ENCODE measurements around the gene CDCP2. TPM values are rescaled to one million over a fixed set of nuclear protein-coding genes. Genes with fewer than 3 reads are reported as not detected.

CDCP2 gene
- total RNA-seq, 1 donor from 2014 or later: not detected

DNA sequence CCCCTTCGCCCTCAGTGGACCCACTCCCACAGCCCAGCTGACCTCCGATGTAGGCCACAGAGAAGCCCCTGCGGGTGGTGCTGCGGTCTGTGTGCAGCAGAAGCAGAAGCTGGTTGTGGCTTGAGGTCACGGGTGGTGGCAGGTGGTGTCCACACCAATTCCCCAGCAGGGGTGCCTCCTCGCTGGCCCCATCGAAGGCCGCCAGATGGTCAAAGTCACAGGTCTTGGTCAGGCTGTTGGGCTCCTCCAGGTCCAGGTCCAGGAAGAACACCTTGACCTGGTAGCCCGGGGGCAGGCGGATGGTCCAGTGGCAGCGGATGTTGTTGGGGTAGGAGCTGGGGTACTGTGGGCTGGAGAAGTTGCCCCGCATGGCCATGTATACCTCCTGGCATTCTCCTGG, 13.1 kb downstream of the CDCP2 start:
- no peak for DNase-seq (ENCODE audit: extremely low spot score, unreplicated experiment)
- no peak overlapping the region for H3K27ac Mint-ChIP-seq
- H3K4me3 Mint-ChIP-seq: no peak overlapping the region
- TF ChIP-seq, protein P1, sequence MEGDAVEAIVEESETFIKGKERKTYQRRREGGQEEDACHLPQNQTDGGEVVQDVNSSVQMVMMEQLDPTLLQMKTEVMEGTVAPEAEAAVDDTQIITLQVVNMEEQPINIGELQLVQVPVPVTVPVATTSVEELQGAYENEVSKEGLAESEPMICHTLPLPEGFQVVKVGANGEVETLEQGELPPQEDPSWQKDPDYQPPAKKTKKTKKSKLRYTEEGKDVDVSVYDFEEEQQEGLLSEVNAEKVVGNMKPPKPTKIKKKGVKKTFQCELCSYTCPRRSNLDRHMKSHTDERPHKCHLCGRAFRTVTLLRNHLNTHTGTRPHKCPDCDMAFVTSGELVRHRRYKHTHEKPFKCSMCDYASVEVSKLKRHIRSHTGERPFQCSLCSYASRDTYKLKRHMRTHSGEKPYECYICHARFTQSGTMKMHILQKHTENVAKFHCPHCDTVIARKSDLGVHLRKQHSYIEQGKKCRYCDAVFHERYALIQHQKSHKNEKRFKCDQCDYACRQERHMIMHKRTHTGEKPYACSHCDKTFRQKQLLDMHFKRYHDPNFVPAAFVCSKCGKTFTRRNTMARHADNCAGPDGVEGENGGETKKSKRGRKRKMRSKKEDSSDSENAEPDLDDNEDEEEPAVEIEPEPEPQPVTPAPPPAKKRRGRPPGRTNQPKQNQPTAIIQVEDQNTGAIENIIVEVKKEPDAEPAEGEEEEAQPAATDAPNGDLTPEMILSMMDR (conservative IDR thresholded peaks at IDR 0.05): no peak
- H3K36me3 Mint-ChIP-seq: no peaks in the 10 kb centered on the region
- no peaks in the 10 kb centered on the region for H3K9me3 Mint-ChIP-seq
- H3K4me1 Mint-ChIP-seq (ENCODE audit: unreplicated experiment): peaks cover 21% of the 10 kb centered on the region
- H3K27me3 Mint-ChIP-seq: no peaks in the 10 kb centered on the region

DNA sequence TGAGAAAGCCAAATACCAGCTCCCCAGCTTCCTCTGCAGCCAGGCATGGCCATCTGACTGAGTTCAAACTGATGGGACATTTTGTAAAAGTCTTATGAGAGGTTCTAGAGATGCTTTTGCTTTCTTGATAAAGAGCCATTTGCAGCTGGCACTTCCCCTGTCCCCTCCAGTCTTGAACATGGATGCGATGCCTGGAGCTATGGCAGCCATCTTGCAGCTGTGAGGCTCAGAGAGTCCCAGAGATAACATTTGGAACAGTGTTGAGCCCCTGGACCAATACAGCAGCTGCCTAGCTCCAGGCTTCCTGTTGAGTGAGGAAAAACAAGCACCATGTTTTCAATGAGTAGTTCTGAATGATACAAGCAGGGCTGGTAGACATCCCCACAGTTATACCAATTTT, 13.8 kb downstream of the CDCP2 start:
- no peak overlapping the region for H3K27ac Mint-ChIP-seq
- no peaks in the 10 kb centered on the region for H3K36me3 Mint-ChIP-seq
- no peaks in the 10 kb centered on the region for H3K27me3 Mint-ChIP-seq
- H3K4me3 Mint-ChIP-seq: no peak overlapping the region
- peaks cover 21% of the 10 kb centered on the region for H3K4me1 Mint-ChIP-seq (ENCODE audit: unreplicated experiment)
- DNase-seq (ENCODE audit: extremely low spot score, unreplicated experiment): no peak
- TF ChIP-seq, protein P1 (conservative IDR thresholded peaks at IDR 0.05): no peak
- no peaks in the 10 kb centered on the region for H3K9me3 Mint-ChIP-seq

DNA sequence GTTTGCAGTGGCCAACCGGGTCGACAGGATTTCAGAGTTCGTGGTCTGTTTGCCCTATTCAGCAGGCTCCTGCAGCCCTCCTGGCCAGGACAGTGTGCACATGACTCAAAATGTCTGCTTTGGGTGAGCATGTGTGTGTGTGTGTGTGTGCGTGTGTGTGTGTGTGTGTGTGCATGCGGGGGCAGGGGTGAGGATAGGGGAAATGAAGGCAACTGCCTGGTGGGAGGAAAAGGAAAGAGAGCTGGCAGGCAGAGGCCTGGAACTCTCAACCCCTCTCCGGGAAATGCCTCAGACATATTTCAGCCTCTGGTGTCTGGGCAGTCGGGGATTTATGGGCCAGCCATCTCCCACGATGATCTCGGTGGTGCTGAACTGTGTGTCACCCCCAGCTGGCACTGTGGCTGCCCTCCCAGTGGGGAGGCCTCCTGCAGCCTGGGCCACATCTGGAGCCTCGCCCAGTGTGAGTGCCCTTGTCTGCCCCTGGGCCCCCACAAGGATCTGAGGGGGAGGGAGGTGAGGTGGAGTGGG, 15.2 kb downstream of the CDCP2 start:
- H3K4me3 Mint-ChIP-seq: peak overlapping the region; percentile 23
- TF ChIP-seq, protein P1 (conservative IDR thresholded peaks at IDR 0.05): no peak
- H3K27ac Mint-ChIP-seq: peak overlapping the region; percentile 77
- DNase-seq (ENCODE audit: extremely low spot score, unreplicated experiment): no peak
- no peaks in the 10 kb centered on the region for H3K27me3 Mint-ChIP-seq
- no peaks in the 10 kb centered on the region for H3K36me3 Mint-ChIP-seq
- peaks cover 21% of the 10 kb centered on the region for H3K4me1 Mint-ChIP-seq (ENCODE audit: unreplicated experiment)
- H3K9me3 Mint-ChIP-seq: no peaks in the 10 kb centered on the region

DNA sequence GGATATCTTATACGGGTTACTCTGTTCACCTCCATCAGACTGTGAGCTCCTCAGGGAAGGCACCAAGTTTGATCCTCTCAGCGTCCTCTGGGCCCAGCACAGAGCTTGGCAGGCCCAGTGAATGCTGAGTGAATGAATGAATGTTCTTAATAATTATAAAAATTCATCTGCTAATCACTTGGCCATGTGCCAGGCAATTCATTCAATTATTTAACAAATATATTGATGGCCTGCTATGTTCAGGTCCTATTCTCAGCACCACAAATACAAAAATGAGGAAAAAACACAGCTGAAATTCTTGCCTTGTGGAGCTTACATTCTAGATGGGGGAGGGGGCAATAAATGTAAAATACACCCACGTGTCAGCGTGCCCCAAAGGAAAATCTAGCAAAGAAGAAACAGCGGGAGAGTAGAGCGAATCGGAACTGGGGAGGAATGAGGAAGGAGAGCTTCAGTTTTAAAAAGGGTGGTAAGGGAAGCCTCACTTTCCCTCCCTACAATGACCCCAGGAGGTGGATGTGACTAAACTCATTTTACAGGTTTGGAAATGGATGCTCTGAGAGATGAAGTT, 15.8 kb downstream of the CDCP2 start:
- no peaks in the 10 kb centered on the region for H3K27me3 Mint-ChIP-seq
- DNase-seq (ENCODE audit: extremely low spot score, unreplicated experiment): no peak
- H3K27ac Mint-ChIP-seq: peak overlapping the region; percentile 77
- H3K4me1 Mint-ChIP-seq (ENCODE audit: unreplicated experiment): peaks cover 21% of the 10 kb centered on the region
- H3K9me3 Mint-ChIP-seq: no peaks in the 10 kb centered on the region
- TF ChIP-seq, protein P1 (conservative IDR thresholded peaks at IDR 0.05): no peak
- H3K36me3 Mint-ChIP-seq: no peaks in the 10 kb centered on the region
- H3K4me3 Mint-ChIP-seq: peak overlapping the region; percentile 23

DNA sequence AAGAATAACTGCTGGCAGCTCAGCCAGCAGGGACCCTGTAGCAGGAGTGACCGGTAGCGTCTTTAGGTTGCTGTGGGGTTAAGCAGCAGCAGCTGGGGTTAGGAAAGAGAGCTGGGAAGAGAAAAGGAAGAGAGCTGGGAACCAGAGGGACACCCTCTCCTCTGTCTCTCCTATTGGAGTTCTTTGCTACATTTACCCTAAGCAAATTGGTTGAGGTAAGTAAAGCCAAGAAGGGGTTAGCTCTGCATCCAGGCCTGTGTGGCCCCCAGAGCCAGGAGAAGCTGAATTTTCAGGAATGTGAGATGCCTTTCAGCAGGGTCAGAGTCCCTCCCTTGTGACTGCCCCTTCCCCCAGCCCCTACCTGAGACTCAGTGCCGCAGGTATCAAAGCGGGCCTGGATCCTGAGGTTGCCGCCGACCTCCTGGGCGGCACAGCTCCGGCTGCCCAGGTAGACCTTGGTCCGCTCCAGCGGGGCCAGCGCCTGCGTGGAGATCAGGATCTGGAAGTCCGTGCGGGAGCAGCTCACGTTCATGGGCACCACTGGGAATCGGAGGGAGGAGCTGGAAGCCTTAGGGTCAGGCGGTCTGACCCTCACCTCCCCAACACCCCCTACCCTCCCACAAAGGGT, 16.4 kb downstream of the CDCP2 start:
- Mint-ChIP-seq H3K36me3 (no peaks in the 10 kb centered on the region), H3K4me1 (ENCODE audit: unreplicated experiment) (peaks cover 21% of the 10 kb centered on the region), H3K27me3 (peaks cover 3% of the 10 kb centered on the region), H3K9me3 (no peaks in the 10 kb centered on the region), H3K27ac (peak overlapping the region; percentile 86), H3K4me3 (peak overlapping the region; percentile 67)
- TF ChIP-seq, protein P1 (conservative IDR thresholded peaks at IDR 0.05): no peak
- DNase-seq (ENCODE audit: extremely low spot score, unreplicated experiment): no peak

Data from type B pancreatic cell (in vitro differentiated cells).